ENCODE data around the gene GRIK4.
A peak's percentile ranks its signal among the peaks of the same experiment; 100 is the strongest.
"Not testable (repeated sequence)": the region's sequence is repeated elsewhere in the genome, so short reads cannot be mapped to it uniquely, and the experiment has no call there.

GRIK4 gene

DNA sequence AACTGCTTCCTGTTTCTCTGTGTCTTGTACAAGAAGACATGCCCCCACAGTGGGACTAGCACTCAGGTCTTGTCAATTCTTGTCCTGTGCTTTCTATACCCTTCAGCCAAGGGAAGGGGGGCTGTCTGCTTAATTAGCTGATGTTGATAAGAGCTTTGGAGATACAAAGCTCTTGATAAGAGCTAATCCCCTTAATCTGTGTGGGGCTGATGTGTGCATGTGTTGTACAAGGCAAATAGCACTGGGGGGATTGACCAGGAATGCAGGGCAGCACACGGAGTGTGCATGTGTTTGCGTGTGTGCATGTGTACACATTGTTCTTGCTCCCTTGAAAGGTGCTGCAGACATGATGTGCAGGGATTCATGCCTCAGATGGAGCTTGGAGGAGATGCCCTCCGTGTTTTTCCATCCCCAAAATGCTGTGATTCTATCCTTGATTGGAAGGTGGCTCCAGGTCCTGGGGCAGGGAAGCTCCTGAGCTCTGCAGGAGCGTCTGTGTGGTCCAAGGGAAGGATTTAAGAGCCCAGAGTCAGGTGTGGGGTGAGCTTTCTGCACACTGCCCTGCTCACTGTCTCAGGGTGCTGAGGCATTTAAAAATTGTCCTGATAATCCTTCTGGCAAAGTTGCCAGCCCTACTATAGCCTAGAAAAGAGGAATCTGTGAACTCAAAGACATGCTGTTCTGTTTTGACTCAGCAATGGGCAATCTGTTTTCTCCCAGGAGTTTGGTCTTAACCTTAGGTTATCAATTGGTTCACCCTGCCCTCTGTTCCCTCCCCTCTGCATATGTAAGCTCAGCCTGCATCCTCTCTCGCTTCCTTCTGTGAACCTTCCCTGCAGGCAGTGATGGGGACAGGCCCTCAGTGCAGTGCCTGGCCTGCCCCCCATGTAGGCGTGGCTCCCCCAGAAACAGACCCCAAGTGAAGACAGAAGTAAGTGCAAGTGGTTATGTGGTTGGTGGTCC, 102.0 kb downstream of the GRIK4 start:
- ATAC-seq (replicated peaks) (peak; percentile 71 to 73), DNase-seq (peak; percentile 8)
- H3K9me3 Mint-ChIP-seq, result peaks cover 12% of the 10 kb centered on the region in 2 donors
- peaks cover 23 to 28% of the 10 kb centered on the region in 2 donors for H3K4me1 Mint-ChIP-seq
- peak overlapping the region in 1 of 2 donors; percentile 66 for H3K4me3 Mint-ChIP-seq
- H3K27me3 Mint-ChIP-seq, result peaks cover 22 to 24% of the 10 kb centered on the region in 2 donors
- H3K27ac Mint-ChIP-seq, result peak overlapping the region; percentile 93
- H3K36me3 Mint-ChIP-seq, result peaks cover 0 to 21% of the 10 kb centered on the region in 2 donors

DNA sequence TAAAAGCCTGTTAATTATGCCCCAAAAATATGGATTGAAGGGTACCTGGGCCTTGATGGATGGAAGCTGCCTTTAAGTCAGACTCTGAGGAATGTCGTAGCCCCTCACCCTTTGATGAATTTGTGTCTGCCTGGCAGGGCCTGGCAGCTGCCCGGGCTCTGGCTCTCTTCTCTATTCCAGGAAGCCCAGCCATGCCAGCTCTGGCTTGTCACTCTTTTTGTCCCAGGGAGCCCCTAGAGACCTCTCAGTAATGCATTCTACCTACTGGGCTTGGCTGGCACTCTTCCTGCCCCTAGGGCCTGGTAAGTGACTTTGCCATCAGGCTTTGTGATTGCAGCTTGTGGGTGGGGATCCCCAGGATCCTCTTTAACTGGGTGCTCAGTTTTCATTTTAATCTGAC, 103.8 kb downstream of the GRIK4 start:
- peaks cover 17 to 19% of the 10 kb centered on the region in 2 donors for H3K27me3 Mint-ChIP-seq
- H3K9me3 Mint-ChIP-seq, result peaks cover 20 to 22% of the 10 kb centered on the region in 2 donors
- no peak overlapping the region for H3K4me3 Mint-ChIP-seq
- peaks cover 0 to 25% of the 10 kb centered on the region in 2 donors for H3K36me3 Mint-ChIP-seq
- peaks cover 23 to 28% of the 10 kb centered on the region in 2 donors for H3K4me1 Mint-ChIP-seq
- H3K27ac Mint-ChIP-seq, result no peak overlapping the region
- no peak for ATAC-seq (replicated peaks)
- no peak for DNase-seq

- Mint-ChIP-seq H3K27ac (no peak overlapping the region), H3K4me1 (peaks cover 7 to 9% of the 10 kb centered on the region in 2 donors), H3K27me3 (peaks cover 10% of the 10 kb centered on the region in 2 donors), H3K9me3 (peaks cover 20 to 22% of the 10 kb centered on the region in 2 donors), H3K36me3 (peaks cover 0 to 25% of the 10 kb centered on the region in 2 donors), H3K4me3 (no peak overlapping the region)
- no peak for ATAC-seq (replicated peaks)
- no peak for DNase-seq
Observed at GRCh38 chr11:120618399-120618798, 106.9 kb downstream of the GRIK4 start.

DNA sequence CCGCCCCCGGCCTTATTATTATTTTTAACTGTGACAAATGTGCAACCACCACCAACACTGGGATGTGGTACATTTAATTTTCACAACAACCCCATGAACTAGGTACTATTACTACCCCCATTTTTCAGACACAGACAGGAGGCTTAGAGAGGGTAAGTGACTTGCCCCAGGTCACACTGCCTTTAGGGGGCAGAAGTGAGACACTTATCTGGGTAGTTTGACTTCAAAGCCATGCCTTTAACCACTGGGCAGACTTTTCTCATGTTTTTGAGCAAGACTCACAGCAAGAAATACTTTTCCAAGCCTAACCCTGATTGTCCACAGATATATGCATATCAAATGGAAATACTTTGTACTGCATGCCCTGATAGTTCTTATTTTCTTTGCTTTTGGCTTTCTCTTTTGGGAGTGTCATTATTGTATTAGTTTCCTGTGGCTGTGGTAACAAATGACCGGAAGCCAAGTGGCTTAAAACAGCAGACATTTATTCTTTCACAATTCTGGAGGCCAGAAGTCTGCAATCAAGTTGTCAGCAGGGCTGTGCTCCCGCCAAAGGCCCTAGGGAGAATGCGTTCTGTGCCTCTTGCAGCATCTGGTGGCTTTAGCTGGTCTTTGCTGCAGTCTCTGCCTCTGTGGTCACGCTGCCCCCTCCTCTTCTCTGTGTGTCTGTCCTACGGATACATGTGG, 110.8 kb downstream of the GRIK4 start:
- Mint-ChIP-seq H3K27me3 (peaks cover 13 to 16% of the 10 kb centered on the region in 2 donors), H3K4me3 (no peak overlapping the region), H3K27ac (no peak overlapping the region), H3K36me3 (peaks cover 0 to 16% of the 10 kb centered on the region in 2 donors), H3K9me3 (peaks cover 20% of the 10 kb centered on the region in 2 donors), H3K4me1 (peaks cover 0 to 2% of the 10 kb centered on the region in 2 donors)
- ATAC-seq (replicated peaks) (no peak), DNase-seq (no peak)

DNA sequence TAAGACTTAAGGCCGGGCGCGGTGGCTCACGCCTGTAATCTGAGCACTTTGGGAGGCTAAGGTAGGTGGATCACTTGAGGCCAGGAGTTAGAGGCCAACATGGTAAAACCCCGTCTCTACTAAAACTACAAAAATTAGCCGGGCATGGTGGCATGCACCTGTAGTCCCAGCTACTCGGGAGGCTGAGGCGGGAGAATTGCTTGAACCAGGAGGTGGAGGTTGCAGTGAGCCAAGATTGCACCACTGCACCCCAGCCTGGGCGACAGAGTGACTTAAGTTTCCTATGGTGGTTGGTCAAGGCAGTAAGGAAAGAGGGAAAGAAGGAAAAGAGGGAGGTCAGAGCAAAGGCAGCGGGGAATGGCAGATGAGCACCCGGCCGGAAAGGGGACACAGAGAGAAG, 113.4 kb downstream of the GRIK4 start:
- not testable (repeated sequence) for H3K36me3 Mint-ChIP-seq; H3K27ac Mint-ChIP-seq; H3K4me3 Mint-ChIP-seq; H3K4me1 Mint-ChIP-seq; DNase-seq; H3K9me3 Mint-ChIP-seq; ATAC-seq (replicated peaks)
- H3K27me3 Mint-ChIP-seq, result peaks cover 13 to 21% of the 10 kb centered on the region in 2 donors

DNA sequence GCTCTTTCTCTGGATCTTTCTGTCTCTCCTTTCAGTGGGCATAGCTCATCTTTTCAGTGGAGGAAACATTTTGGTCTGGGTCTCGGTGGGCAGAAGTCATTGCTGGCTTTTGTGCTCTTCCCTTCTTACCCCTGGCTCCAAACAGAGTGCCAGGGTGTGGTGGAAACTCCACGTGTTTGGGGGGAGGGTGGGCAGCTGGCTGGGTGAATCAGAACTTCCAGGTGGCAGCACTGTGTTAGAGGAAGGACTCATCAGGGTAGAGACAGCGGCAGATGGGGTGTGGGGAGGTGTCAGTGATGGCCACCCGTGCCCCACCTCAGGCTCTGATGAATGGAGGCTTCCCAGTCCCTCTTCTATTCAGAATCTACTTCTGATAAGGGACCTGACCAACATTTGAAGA, 114.0 kb downstream of the GRIK4 start:
- peaks cover 13 to 21% of the 10 kb centered on the region in 2 donors for H3K27me3 Mint-ChIP-seq
- no peak overlapping the region for H3K27ac Mint-ChIP-seq
- ATAC-seq (replicated peaks) (no peak), DNase-seq (no peak)
- H3K9me3 Mint-ChIP-seq, result no peaks in the 10 kb centered on the region
- H3K4me1 Mint-ChIP-seq, result peaks cover 0 to 2% of the 10 kb centered on the region in 2 donors
- no peak overlapping the region for H3K4me3 Mint-ChIP-seq
- H3K36me3 Mint-ChIP-seq, result no peaks in the 10 kb centered on the region

DNA sequence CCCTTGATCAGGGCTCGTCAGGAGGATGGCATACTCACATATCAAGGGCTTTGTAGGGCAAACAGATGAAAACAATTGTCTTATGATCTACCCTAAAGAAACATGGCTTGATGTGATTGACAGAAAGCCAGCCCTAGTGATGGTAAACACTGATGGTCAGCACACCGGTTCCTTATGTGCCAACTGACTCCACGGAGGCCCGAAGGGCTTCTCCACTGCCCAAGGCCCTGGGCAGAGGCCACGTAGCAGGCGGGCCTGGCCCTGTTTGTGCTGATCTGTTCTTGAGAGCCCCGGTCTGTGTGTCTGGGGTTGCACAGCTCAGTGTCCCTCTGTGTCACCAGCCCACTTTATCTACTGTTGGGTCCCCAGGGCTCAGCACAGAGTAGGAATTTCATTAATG, 115.2 kb downstream of the GRIK4 start:
- Mint-ChIP-seq H3K36me3 (no peaks in the 10 kb centered on the region), H3K4me3 (no peak overlapping the region), H3K27ac (no peak overlapping the region), H3K27me3 (peaks cover 19 to 21% of the 10 kb centered on the region in 2 donors), H3K9me3 (no peaks in the 10 kb centered on the region), H3K4me1 (peaks cover 0 to 4% of the 10 kb centered on the region in 2 donors)
- DNase-seq (no peak), ATAC-seq (replicated peaks) (no peak)

DNA sequence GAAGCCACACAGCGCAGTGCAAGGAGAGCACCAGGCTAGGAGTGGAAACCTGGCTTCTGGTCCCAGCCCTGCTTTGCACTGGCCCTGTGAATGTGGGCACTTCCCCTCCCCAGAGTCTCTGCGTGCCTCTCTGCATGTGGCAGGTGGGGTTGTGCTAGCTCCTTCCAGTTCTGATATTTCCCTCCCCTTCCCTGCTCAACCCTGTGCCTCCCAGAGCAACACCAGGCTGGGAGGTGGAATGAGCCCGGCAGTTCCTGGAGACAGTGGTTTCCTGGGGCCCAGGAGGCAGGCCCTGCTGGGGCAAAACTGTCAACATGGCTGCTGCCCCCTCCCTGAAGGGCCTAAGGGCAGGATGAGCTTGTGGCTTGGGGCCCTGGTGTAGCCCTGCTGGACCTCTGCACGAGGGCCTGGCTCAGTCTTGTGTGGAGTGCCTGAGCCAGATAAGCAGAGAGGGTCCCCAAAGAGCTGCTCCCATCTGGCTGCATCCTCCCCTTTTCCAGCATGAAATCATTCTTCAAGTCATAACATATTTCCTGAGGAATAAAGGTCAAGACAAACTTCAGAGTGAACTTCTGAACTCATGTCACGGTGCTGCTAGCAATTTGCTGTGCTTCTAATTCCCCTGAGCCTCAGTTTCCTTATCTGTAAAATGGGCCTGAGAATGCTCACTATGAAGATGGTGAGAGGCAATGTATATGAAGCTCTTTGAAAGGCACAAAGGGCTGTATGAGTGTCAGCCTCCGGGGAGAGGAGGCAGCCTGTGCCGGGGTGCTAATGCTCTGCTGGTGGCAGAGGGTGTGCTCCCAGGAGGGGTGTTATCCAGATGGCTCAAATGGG, 116.0 kb downstream of the GRIK4 start:
- ATAC-seq (replicated peaks), result no peak

DNA sequence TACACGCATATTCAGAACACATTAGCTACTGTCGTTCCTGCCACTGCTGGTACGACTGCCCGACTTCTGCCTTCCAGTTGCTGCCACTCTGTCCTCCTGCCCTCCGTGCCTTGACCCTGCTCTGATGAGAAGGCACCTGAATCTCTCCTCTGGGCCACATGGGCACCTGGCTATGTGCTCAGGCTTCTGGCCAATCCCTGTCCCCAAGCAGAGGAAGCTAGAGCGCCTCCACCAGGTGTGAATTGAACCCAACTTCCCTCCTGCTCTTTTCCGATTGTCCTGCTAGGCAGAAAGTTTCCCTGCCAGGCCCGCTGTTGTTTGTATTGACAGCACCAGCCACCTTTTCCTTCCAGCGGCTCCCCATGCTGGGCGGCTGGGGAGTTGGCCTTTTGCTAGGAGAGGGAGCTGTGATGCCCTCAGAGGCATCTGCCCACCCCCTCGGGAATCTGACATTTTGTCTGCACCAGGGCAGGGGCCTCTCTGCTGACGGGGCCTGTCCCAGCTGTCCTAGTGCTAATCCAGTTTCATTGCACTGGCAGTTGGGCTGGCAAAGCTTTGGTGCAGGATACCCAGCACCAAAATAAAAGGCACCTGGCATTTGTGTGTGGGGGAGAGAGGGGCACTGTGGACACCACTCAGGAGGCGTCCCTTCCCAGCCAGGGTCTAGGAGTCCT, 118.0 kb downstream of the GRIK4 start:
- peaks cover 11 to 21% of the 10 kb centered on the region in 2 donors for H3K27me3 Mint-ChIP-seq
- peaks cover 8 to 13% of the 10 kb centered on the region in 2 donors for H3K4me1 Mint-ChIP-seq
- no peaks in the 10 kb centered on the region for H3K36me3 Mint-ChIP-seq
- DNase-seq (no peak), ATAC-seq (replicated peaks) (no peak)
- no peak overlapping the region for H3K4me3 Mint-ChIP-seq
- no peaks in the 10 kb centered on the region for H3K9me3 Mint-ChIP-seq
- H3K27ac Mint-ChIP-seq, result no peak overlapping the region

More for the DNA sequence above, 116.0 kb downstream of the GRIK4 start:
- H3K4me3 Mint-ChIP-seq, result no peak overlapping the region
- H3K9me3 Mint-ChIP-seq, result no peaks in the 10 kb centered on the region
- peaks cover 0 to 4% of the 10 kb centered on the region in 2 donors for H3K4me1 Mint-ChIP-seq
- no peak overlapping the region for H3K27ac Mint-ChIP-seq
- no peak for DNase-seq
- H3K36me3 Mint-ChIP-seq, result no peaks in the 10 kb centered on the region
- peaks cover 19 to 25% of the 10 kb centered on the region in 2 donors for H3K27me3 Mint-ChIP-seq

GRCh38 chr11:120630122-120630521, 118.6 kb downstream of the GRIK4 start:
- DNase-seq (no peak), ATAC-seq (replicated peaks) (no peak)
- H3K4me1 Mint-ChIP-seq, result peaks cover 8 to 13% of the 10 kb centered on the region in 2 donors
- H3K9me3 Mint-ChIP-seq, result no peaks in the 10 kb centered on the region
- H3K36me3 Mint-ChIP-seq, result no peaks in the 10 kb centered on the region
- H3K4me3 Mint-ChIP-seq, result no peak overlapping the region
- no peak overlapping the region for H3K27ac Mint-ChIP-seq
- H3K27me3 Mint-ChIP-seq, result peaks cover 9 to 20% of the 10 kb centered on the region in 2 donors

DNA sequence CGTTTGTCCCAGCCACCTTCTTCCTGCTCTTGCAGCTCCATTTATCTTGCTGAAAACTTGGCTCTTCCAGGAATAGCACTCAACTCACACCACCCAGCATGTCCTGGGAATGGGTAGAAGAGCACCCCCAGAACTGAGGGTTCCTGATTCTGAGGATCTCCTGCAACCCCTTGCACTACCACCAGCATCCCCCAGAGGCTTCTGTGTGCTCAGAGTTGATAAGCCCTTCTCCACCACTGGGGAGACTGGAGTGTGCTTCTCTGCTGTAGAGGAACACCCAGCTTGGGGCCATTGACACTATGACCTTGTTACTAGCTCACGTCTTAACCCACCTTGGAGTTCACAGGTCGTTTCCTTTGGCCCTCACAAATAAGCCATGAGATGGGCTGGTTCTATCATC, 121.0 kb downstream of the GRIK4 start:
- no peak for DNase-seq
- peaks cover 16 to 26% of the 10 kb centered on the region in 2 donors for H3K27me3 Mint-ChIP-seq
- H3K4me3 Mint-ChIP-seq, result no peak overlapping the region
- H3K9me3 Mint-ChIP-seq, result no peaks in the 10 kb centered on the region
- no peak overlapping the region for H3K27ac Mint-ChIP-seq
- peak; percentile 60 to 78 for ATAC-seq (replicated peaks)
- H3K4me1 Mint-ChIP-seq, result peaks cover 9 to 13% of the 10 kb centered on the region in 2 donors
- no peaks in the 10 kb centered on the region for H3K36me3 Mint-ChIP-seq

DNA sequence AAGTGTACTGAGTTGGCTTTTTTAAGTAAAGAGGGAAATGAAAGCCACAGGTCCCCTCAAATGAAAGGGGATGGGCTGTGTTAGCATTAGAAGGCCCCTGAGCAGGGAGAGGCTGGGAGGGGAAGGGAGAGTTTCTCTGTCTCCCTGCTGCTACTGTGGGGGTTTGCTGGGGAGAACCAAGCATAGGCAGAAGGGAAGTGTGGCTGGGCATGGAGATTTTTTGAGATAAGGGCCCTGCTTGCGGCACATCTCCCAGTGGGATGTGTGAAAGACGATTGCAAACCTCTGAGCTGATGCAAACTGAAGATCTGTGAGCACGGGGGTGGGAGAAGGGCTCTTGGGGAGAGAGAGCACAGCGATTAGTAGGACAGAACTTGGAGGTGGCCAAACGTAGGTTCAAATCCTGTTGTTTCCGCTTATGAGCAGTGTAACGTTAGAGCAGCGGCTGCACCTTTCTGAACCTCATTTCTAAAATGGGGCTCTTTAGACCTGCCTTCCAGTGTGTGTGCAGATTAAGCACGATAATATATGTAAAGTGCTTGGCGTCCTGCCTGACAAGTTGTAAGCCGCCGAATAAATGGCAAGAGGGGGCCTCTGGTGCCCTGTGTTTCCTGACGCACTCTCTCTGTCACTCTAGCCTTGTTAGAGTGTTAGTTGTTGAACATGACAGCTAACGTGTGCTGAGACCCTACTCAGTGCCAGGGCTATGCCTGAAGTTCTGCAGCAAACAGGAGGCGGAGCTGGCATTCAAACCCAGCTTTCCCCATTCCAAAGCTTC, 122.3 kb downstream of the GRIK4 start:
- H3K36me3 Mint-ChIP-seq, result no peaks in the 10 kb centered on the region
- no peaks in the 10 kb centered on the region for H3K9me3 Mint-ChIP-seq
- peaks cover 16 to 26% of the 10 kb centered on the region in 2 donors for H3K27me3 Mint-ChIP-seq
- peak overlapping the region in 1 of 2 donors; percentile 50 for H3K4me3 Mint-ChIP-seq
- H3K27ac Mint-ChIP-seq, result peak overlapping the region; percentile 43
- peak; percentile 31 to 46 for ATAC-seq (replicated peaks)
- no peak for DNase-seq
- H3K4me1 Mint-ChIP-seq, result peaks cover 9 to 13% of the 10 kb centered on the region in 2 donors

- Mint-ChIP-seq H3K9me3 (no peaks in the 10 kb centered on the region), H3K36me3 (no peaks in the 10 kb centered on the region), H3K27ac (no peak overlapping the region), H3K4me1 (peaks cover 9 to 13% of the 10 kb centered on the region in 2 donors), H3K4me3 (no peak overlapping the region), H3K27me3 (peaks cover 21 to 29% of the 10 kb centered on the region in 2 donors)
- DNase-seq (no peak), ATAC-seq (replicated peaks) (no peak)
Observed at GRCh38 chr11:120634706-120635105, 123.2 kb downstream of the GRIK4 start.
